ELF-1 (cell line): ENCODE data around the gene MEFV.
A peak's percentile ranks its signal among the peaks of the same experiment; 100 is the strongest.
"Not testable (repeated sequence)": the region's sequence is repeated elsewhere in the genome, so short reads cannot be mapped to it uniquely, and the experiment has no call there.

Source experiments
- DNase-seq: peaks from one replicate; pipeline ENCODE4 v3.0.0-alpha.2; 2016; ENCODE audit warnings: low read depth, low spot score

MEFV gene

DNA sequence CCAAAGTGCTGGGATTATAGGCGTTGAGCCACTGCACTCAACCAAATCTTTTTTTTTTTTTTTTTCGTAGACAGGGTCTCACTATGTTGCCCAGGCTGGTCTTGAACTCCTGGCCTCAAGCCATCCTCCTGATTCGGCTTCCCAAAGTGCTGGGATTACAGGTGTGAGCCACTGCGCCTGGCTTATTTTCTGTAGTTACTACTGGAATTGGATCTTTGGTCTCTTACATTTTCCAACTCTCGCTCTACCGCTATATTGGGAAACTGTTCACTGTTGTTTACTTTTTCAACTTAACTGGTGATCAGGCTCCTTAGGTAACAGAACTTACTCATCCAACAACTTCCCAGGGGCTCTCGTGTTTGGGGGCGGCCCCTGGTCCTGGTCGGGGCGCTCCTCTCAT is 35.6 kb downstream of the MEFV start:
- no peak for DNase-seq

DNA sequence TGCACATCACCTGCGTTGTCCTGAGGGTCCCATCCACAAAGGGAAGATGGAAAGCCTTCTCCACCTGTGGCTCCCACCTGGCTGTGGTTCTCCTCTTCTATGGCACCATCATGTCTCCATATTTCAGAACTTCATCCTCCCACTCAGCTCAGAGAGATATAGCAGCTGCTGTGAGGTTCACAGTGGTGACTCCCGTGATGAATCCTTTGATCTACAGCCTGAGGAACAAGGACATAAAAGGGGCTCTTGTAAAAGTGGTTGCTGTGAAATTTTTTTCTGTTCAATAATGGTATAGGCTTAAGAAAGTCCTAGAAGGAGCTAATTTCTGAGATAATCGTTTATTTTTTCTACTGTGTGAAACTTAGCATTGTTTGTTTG is 40.2 kb downstream of the MEFV start:
- no peak for DNase-seq

DNA sequence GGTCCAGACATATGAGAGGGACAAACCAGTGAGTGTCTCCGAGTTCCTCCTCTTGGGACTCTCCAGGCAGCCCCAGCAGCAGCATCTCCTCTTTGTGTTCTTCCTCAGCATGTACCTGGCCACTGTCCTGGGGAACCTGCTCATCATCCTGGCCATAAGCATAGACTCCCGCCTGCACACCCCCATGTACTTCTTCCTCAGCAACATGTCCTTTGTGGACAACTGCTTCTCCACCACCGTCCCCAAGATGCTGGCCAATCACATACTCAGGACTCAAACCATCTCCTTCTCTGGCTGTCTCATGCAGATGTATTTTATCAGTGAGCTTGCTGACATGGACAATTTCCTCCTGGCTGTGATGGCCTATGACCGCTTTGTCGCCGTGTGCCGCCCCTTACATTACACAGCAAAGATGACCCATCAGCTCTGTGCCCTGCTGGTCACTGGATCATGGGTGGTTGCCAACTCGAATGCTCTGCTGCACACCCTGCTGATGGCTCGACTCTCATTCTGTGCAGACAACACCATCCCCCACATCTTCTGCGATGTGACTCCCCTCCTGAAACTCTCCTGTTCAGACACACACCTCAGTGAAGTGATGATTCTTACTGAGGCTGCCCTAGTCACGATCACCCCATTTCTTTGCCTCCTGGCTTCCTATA is 40.7 kb downstream of the MEFV start:
- no peak for DNase-seq

DNA sequence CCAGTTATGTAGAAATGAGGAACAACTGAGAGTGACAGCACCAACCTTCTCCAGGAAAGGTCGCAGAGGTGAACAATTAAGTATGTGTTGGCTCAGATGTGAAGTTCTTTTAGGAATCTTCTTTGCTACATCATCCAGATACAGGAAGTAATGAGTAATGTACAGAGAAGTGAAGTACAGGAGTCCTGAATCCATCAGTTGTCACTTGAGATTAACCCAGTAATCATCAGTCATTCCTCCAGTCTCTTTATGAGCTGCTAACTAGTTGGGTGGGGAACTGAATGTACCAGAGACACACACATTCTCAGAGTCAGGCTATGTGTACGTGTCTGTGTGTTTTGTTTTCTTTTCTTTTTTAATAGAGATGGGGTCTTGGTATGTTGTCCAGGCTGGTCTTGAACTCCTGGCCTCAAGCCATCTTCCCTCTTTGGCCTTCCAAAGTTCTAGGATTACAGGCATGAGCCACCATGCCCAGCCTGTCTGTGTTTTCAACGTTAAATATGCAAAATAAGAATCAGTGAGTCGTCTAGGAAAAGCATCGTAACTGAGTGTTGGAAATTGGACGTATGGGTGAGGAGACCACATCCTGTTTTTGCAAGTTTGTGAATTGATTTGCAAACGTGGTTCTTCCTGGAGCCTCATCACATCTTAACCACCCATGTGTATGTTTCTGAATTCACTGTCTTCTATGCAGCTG is 41.4 kb downstream of the MEFV start:
- no peak for DNase-seq

DNA sequence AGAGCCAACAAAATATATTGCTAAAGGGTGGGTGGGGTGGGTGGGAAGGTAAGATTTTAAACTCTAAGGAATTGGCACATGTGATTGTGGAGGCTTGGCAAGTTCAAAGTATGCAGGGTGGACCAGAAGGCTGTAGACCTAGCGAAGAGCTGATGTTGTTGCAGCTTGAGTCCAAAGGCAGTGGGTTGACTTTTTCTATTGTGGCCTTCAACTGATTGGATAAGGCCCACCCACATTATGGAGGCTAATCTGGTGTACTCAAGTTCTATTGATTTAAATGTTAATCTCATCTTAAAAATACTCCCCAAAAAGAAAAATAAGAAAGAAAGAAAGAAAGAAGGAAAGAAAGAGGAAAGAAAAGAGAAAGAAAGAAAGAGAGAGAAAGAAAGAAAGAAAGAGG is 43.9 kb downstream of the MEFV start:
- DNase-seq = no peak

DNA sequence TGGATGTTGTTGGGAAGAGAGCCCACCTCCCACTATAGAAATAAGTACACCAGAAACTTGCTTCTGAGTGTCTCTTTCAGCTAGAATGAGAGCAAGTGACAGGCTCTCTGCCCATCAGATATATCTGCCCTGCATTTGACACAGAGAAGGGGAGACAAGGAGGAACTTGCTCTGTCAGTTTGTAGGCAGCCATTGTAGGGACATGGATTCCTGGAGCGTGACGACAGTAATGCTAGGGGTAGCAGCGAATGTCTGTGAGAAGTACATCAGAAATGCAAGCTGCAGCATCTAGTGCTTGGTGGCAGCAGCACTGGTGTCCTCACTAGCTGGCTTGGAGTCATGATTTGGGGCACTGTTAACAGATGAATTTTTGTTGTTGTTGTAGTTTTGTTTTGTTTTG is 44.4 kb downstream of the MEFV start:
- no peak for DNase-seq

DNA sequence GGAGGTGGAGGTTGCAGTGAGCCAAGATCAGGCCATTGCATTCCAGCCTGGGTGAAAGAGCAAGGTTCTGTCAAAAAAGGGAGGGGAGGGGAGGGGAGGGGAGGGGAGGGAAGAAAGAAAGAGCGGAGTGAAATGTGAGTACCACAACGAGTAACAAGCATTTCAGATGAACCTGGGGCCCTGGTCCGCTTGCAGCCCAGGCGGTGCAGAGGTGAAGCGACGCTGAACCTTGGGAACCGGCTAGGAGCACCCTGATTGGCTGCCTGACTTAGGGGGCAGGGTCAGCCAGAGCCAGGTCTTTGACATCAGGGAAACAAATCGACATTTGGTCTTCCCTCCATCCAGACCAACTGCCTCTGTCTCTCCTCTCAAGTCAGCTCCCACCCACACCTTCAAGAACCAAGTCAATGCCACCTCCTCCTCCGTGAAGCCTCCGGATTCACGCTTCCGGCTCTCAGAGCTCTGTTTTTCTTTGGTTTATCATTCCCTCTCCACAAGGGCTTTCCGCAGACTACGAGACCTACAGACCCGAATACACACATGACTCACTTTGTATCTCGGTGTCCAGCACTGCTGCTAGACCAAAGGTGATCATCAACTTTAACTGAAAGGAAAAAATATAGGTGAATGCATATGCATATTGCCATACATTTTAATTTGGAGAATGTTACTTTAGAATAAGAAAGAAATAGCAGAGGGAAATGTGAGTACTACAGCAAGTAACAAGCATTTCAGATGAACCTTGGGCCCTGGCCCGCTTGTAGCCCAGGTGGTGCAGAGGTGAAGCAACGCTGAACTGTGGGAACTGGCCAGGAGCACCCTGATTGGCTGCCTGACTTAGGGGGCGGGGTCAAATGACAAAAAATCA is 49.1 kb downstream of the MEFV start:
- DNase-seq = no peak

DNA sequence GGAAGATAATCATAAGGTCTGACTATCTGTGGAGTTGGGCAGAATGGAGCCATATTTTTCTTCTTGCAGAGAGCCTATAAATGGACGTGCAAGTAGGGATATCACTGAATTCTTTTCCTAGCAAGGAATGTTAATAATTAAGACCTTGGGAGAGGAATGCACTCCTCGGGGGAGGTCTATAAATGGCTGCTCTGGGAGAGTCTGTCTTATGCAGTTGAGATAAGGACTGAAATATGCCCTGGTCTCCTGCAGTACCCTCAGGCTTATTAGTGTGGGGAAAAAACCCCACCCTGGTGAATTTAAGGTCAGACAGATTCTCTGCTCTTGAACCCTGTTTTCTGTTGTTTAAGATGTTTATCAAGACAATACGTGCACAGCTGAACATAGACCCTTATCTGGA is 50.5 kb downstream of the MEFV start:
- DNase-seq = not testable (repeated sequence)

DNA sequence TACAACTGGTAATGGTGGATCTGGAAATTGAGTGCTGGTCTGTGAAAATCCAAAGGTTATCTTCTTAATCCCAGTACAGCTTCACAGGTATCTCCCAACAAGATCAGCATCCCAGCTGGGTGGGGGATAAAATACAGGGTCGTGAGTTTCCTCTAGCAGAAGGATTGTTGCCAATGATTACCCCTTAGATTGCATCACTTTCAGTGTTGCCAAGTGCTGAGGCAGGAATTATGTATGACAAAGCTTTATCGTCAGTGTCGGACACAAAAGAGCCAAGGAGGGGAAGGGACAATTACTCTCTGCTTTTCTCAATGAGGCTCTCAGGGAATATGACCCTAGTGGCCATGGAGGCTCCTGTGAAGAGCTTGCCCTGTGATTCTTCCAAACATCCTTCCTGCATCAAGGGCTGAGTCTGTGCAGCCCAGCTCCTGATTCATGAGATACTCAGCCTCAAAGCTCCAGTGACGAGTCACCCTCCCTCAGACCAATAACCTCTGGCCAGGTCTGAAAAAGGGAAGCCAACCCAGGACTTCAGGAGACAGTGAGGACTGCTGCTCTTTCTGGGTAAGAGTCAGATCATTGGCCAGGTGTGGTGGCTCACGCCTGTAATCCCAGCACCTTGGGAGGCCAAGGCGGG is 53.4 kb downstream of the MEFV start:
- no peak for DNase-seq

DNA sequence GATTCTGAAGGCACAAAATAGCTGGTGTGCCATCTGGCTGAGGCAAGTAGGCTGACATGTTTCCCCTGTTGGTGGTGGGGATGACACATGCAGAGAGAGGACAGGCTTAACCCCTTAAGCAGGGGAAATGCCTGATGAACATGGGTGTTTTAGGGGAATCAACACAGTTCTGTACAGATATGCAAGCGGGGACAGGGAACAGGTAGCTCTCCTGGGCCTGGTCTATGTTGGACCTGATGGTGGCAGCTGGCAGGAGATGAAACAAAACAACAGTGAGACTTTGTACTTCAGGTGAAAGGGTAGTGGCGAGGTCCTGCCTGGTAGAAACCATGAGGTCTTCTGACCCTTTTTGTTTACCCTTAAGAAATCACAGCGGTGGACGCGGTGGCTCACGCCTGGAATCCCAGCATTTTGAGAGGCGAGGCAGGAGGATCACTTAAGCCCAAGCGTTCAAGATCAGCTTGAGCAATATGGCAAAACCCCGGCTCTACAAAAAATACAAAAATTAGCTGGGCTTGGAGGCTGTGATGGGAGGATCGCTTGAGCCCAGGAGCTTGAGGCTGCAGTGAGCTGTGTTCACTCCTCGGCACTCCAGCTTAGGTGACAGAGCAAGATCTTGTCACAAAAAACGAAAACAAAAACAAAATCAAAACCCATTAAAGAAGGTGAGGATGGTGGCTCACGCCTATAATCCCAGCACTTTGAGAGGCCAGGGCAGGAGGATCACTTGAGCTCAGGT is 57.9 kb downstream of the MEFV start:
- no peak for DNase-seq

DNA sequence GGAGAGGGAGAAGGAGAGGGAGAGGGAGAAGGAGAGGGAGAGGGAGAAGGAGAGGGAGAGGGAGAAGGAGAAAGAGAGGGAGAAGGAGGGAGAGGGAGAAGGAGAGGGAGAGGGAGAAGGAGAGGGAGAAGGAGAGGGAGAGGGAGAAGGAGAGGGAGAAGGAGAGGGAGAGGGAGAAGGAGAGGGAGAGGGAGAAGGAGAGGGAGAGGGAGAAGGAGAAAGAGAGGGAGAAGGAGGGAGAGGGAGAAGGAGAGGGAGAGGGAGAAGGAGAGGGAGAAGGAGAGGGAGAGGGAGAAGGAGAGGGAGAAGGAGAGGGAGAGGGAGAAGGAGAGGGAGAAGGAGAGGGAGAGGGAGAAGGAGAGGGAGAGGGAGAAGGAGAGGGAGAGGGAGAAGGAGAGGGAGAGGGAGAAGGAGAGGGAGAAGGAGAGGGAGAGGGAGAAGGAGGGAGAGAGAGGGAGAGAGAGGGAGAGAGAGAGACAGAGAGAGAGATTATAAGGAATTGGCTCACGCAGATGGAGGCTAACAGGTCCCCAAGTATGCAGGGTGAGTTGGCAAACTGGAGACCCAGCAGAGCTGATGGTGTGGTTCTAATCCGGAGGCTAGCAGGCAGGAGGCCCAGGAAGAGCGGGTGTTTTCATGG is 58.6 kb downstream of the MEFV start:
- DNase-seq = not testable (repeated sequence)

DNA sequence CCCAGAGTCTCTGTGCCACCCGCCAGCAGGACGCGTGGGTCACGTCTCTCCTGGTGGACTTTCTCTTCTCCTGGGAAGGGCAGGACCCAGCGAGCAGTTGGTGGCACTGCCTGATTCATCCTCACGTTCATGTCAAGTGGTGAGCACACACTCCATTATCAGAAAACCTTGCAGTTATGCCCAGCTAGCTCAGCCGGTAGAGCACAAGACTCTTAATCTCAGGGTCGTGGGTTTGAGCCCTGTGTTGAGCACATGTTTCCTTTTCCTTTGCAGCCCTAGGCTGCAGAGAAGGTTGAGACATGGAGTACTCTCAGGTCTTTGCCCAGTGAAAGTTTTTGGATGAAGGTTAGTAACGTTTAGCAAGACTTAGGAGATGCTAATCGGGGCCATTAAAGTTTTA is 60.5 kb downstream of the MEFV start:
- no peak for DNase-seq

DNA sequence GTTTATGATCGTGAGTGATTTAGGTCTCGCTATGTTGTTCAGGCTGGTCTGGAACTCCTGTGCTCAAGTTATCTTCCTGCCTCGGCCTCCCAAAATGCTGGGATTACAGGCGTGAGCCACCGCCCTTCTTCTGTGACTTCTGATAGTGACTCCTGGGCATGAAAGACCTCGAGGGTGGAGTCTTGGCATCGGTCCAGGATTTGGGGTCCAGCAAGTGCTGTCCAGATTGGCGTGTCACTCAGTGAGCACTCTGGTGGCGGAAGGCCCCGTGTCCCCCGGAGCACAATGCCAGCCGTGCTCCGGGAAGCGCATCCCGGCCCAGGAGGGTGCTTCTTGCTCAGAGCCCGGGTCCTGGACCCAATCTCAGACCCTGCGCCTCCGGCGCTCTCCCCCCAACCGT is 61.6 kb downstream of the MEFV start:
- no peak for DNase-seq

DNA sequence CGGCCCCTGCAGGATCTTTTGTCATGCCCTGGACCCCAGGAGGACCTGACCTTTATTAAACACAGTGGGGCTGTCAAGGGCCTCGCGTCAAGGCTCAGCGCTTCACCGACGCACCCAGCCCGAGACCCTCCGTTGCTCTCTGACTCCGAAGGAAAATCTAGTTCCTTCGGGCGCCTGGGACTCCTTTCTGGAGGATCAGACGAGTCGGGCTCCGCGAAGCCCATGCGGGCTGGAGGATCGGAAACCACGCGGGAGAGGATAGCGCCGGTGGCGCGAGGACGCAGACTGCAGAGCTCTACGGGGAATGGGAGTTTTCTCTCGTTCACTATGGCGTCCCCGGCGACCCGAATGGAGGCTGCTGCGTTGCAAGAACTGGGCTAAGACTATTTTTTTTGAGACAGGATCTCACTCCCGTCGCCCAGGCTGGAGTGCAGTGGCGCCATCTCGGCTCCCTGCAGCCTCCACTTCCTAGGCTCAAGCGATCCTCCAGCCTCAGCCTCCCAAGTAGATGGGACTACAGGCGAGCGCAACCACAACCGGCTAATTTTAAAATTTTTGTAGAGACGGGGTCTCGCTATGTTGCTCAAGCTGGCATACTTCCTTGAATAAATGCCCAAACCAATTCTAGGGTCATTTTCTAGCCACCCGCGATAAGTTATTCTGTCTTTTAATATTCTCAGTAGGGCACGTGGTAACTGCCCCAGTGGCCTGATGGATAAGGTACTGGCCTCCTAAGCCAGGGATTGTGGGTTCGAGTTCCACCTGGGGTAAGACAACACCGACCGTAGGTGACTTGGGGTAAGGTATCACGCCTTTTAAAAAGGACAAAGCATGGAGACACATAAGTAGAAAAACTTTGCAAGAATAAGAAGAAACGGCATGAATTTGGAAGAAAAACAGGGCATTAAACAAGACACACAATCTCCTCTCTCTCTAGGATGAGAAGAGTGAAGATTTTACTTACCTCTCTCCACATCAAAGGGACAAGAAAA is 62.9 kb downstream of the MEFV start:
- peak; percentile 49 for DNase-seq

DNA sequence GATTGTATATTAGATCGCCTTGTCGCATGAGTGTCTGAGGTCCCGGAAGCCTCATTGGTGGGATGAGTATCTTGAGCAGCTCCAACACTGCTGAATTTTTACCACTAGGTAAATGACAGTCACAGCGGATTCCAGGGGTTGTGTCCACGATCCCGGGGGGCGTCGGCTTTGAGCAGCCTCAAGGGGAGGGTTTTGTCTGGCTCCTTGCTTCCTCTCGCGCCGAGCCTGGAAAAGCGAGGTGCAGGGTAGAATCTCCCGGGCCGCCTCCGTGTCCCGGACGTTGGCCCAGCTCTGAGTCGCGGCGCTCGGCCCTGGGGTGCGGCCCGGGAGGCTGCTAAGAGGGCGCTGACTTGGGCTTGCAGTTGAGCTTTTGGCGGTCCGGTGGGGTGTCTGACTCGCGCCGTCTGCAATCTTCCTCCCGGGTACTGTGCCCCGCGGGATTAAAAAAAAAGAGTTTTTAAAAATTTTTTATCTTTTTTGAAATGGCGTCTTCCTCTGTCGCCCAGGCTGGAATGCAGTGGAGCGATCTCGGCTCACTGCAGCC is 63.9 kb downstream of the MEFV start:
- DNase-seq = peak; percentile 38
